Measurements from ENCODE around the gene TC2N. TPM values are rescaled to one million over a fixed set of nuclear protein-coding genes. Genes with fewer than 3 reads are reported as not detected.

Gene TC2N
- total and polyA plus RNA-seq, 2 donors (not counting 3 experiments of a cell fraction or from before 2014, with no cell fraction given) = 0.40 TPM; not detected in 1

- H3K9ac ChIP-seq (replicated peaks; ENCODE audit: extremely low read depth, insufficient read depth, low read length) = no peak overlapping the region
- no peaks in the 10 kb centered on the region for H4K20me1 ChIP-seq (replicated peaks; ENCODE audit: control insufficient read depth, extremely low read depth, insufficient read depth, low read length)
- intact Hi-C loops (cut with micrococcal nuclease) = no loop called here
- no peaks in the 10 kb centered on the region for H3K9me3 ChIP-seq (replicated peaks; ENCODE audit: control insufficient read depth, insufficient read depth, low read length)
- H3K79me2 ChIP-seq (ENCODE audit: control insufficient read depth, insufficient read depth, low read length) = no peaks in the 10 kb centered on the region
- BruUV-seq (replicated peaks) = no TSS peak
- CTCF ChIA-PET = no interaction called here
- no peak overlapping the region for H2AFZ ChIP-seq (ENCODE audit: low read depth, low read length)
- POLR2A ChIA-PET = no interaction called here
- H3K4me2 ChIP-seq (ENCODE audit: insufficient read depth, low read length) = no peak overlapping the region
- H3K4me3 ChIP-seq (replicated peaks in 1 of 3; ENCODE audit: insufficient read depth in 1 of 3, low read depth in 1 of 3, low read length in 3 of 3) = no peak overlapping the region
- FAIRE-seq = no peak
- H3K4me1 ChIP-seq (ENCODE audit: control insufficient read depth, extremely low read depth, insufficient read depth, low read length) = no peaks in the 10 kb centered on the region
- no peaks in the 10 kb centered on the region for H3K36me3 ChIP-seq (ENCODE audit: control insufficient read depth in 2 of 2, extremely low read depth in 1 of 2, insufficient read depth in 2 of 2, low read length in 2 of 2)
- no peak overlapping the region for H3K27ac ChIP-seq (ENCODE audit: insufficient read depth, low read depth, low read length)
- TF ChIP-seq, protein P1, sequence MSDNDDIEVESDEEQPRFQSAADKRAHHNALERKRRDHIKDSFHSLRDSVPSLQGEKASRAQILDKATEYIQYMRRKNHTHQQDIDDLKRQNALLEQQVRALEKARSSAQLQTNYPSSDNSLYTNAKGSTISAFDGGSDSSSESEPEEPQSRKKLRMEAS (IDR thresholded peaks at IDR 0.05; ENCODE audit: insufficient read depth, insufficient read length) = no peak
- TF ChIP-seq JUN (IDR thresholded peaks at IDR 0.05; ENCODE audit: borderline replicate concordance, insufficient read depth, insufficient read length, low read depth) (no peak), GATA2 (IDR thresholded peaks at IDR 0.05; ENCODE audit: insufficient read depth, insufficient read length, low read depth, low read length) (no peak), POLR2AphosphoS5 (IDR thresholded peaks at IDR 0.05; ENCODE audit: insufficient read depth, low read depth, low read length) (no peak), MYC (IDR thresholded peaks at IDR 0.05; ENCODE audit: low read depth, low read length) (no peak), EZH2 (IDR thresholded peaks at IDR 0.05; ENCODE audit: borderline replicate concordance, low read depth, low read length, severe bottlenecking) (no peak), POLR2A (IDR thresholded peaks at IDR 0.05; ENCODE audit: low read depth, low read length) (no peak), FOS (IDR thresholded peaks at IDR 0.05; ENCODE audit: borderline replicate concordance, insufficient read depth, low read length) (no peak), CTCF (IDR thresholded peaks at IDR 0.05; ENCODE audit: extremely low read depth in 1 of 2, insufficient read depth in 1 of 2, low read depth in 1 of 2, low read length in 2 of 2) (no peak)
- DNase-seq (ENCODE audit: low read depth, low spot score) = no peak
- H3K9me1 ChIP-seq (replicated peaks; ENCODE audit: control insufficient read depth, extremely low read depth, insufficient read depth, low read length) = no peaks in the 10 kb centered on the region
- no peaks in the 10 kb centered on the region for H3K27me3 ChIP-seq (ENCODE audit: control insufficient read depth in 2 of 2, insufficient read depth in 2 of 2, low read length in 2 of 2)
- dilution Hi-C loops (cut with MboI; ENCODE audit: extremely low pct_ligation_motif_present, low sequenced_read_pairs) = no loop called here
Measured at GRCh38 chr14:91875525-91876286, 8.4 kb upstream of the TC2N start.

All from endothelial cell of umbilical vein (primary cell).